Panc1 (cell line): Measurements from ENCODE around the gene TIRAP. TPM values are rescaled to one million over a fixed set of nuclear protein-coding genes. Genes with fewer than 3 reads are reported as not detected.

Experiments used
- ATAC-seq: fragments of 200-7000 bp; cut with Tn5 transposase; 2 replicates; pipeline ENCODE4 v1.9.1; 2020; ENCODE audit warnings: mild to moderate bottlenecking, moderate library complexity
- BruUV-seq: library from RNA; stranded (reverse); fragments of 400-500 nt; replicated peaks from 2 replicates; lab custom pipeline; 2021; lab: Mats Ljungman, UMichigan
- CTCF ChIA-PET: fragments of 300-600 bp; sonication (Branson Sonifier 250); formaldehyde crosslinking; loops from one replicate; lab custom pipeline; 2022; ENCODE audit warnings: antibody characterized with exemption; lab: Charles Lee
- POLR2A ChIA-PET: fragments of 300-600 bp; sonication (Branson Sonifier 250); formaldehyde crosslinking; loops from one replicate; lab custom pipeline; 2022; ENCODE audit warnings: antibody characterized with exemption; lab: Charles Lee
- DNase-seq: peaks from one replicate; pipeline ENCODE4 v3.0.0-alpha.2; 2010; ENCODE audit warnings: low read depth, low spot score
- H3K27ac ChIP-seq: 2 replicates; pipeline ENCODE4 v1.5.1; 2011; ENCODE audit warnings: mild to moderate bottlenecking, low read length, inconsistent platforms
- H3K27me3 ChIP-seq: fragments of 200-500 bp; sonication (Bioruptor generic); 2 replicates; pipeline ENCODE4 v1.6.0; 2014; ENCODE audit warnings: low read length, inconsistent platforms; ENCODE audit not compliant: control insufficient read depth, insufficient read depth
- H3K36me3 ChIP-seq: fragments of 200-500 bp; sonication (Bioruptor generic); 2 replicates; pipeline ENCODE4 v1.5.1; 2014; ENCODE audit warnings: inconsistent platforms, mild to moderate bottlenecking, low read length, moderate library complexity; ENCODE audit not compliant: control insufficient read depth, insufficient read depth
- H3K4me1 ChIP-seq: 2 replicates; pipeline ENCODE4 v1.5.1; 2011; ENCODE audit warnings: inconsistent platforms, mild to moderate bottlenecking, low read length, moderate library complexity; ENCODE audit not compliant: control insufficient read depth, insufficient read depth
- H3K4me3 ChIP-seq, 2 experiments: 2 replicates each; pipeline ENCODE4 v1.5.1; 2011 to 2012; ENCODE audit warnings: low read depth in 2 of 2, low read length in 2 of 2, mild to moderate bottlenecking in 2 of 2, inconsistent platforms in 1 of 2, moderate library complexity in 1 of 2
- H3K9me3 ChIP-seq: fragments of 200-500 bp; sonication (Bioruptor generic); 2 replicates; pipeline ENCODE4 v1.5.1; 2014; ENCODE audit warnings: low read depth, mild to moderate bottlenecking, inconsistent platforms, low read length, moderate library complexity; ENCODE audit not compliant: control insufficient read depth, insufficient read depth
- POLR2AphosphoS5 ChIP-seq: IDR thresholded peaks from 2 replicates; pipeline ENCODE4 v1.6.1; 2012; ENCODE audit warnings: mild to moderate bottlenecking, low read depth, low read length, moderate library complexity
- SIN3A ChIP-seq: IDR thresholded peaks from 2 replicates; pipeline ENCODE4 v1.6.1; 2012; ENCODE audit warnings: low read depth, mild to moderate bottlenecking, low read length, moderate library complexity, borderline replicate concordance; ENCODE audit not compliant: insufficient read depth
- TCF7L2 ChIP-seq: IDR thresholded peaks from 2 replicates; pipeline ENCODE4 v1.6.1; 2011; ENCODE audit warnings: mild to moderate bottlenecking, low read depth, low read length, inconsistent platforms
- in situ Hi-C: cut with HindIII; loops from 2 replicates; pipeline ENCODE4 v1.10.0; 2016; ENCODE audit warnings: low sequenced_read_pairs, low pct_unique_long_range_greater_than_20kb
- intact Hi-C: fragments of 100-400 bp; cut with micrococcal nuclease; formaldehyde crosslinking; loops from one replicate; pipeline ENCODE4 v1.10.0; 2022; ENCODE audit not compliant: unreplicated experiment
- total RNA-seq: library from RNA; stranded (reverse); gene quantifications from one replicate; pipeline ENCODE4 v1.2.1, GENCODE V29; 2021; ENCODE audit not compliant: unreplicated experiment
- TF ChIP-seq, protein P1 (sequence below), 2 experiments: IDR thresholded peaks; 2 replicates each; pipeline ENCODE4 v1.6.1; 2011 to 2012; ENCODE audit warnings: low read depth in 2 of 2, control low read depth in 1 of 2, low read length in 1 of 2, mild to moderate bottlenecking in 1 of 2, moderate library complexity in 1 of 2; ENCODE audit not compliant: insufficient read depth in 1 of 2
- TF ChIP-seq, protein P2 (sequence below): fragments of 450-650 bp; IDR thresholded peaks from 2 replicates; pipeline ENCODE4 v1.5.1; 2017; ENCODE audit warnings: mild to moderate bottlenecking

The TIRAP gene
- total RNA-seq, 1 experiment from 2014 or later, result 19.3 TPM

DNA sequence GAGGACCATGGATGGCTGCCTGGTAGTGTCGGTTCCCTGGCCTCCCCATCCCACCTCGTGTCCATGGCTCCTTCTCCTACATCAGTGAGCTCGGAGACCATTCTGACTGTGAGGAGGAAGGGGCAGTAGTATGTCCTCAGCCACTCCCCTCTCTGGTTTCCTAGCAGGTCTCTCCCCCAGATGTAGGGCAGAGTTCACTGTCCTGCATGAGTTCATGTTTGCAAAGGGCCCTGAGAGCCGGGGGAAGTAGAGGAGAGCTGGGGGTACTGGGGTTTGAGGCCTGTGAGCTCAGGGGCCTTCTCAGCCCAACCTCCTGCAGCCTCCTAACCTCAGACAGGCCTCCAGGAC, 54.2 kb downstream of the TIRAP start:
- Histone ChIP-seq H3K36me3 (peaks cover 3% of the 10 kb centered on the region; the same call in 1 of the 2 replicates), H3K27me3 (no peaks in the 10 kb centered on the region), H3K27ac (no peak overlapping the region), H3K4me1 (peaks cover 6% of the 10 kb centered on the region), H3K9me3 (no peaks in the 10 kb centered on the region), H3K4me3 (no peak overlapping the region)
- TF ChIP-seq SIN3A, result no peak
- TF ChIP-seq TCF7L2, result no peak
- TF ChIP-seq, protein P1, sequence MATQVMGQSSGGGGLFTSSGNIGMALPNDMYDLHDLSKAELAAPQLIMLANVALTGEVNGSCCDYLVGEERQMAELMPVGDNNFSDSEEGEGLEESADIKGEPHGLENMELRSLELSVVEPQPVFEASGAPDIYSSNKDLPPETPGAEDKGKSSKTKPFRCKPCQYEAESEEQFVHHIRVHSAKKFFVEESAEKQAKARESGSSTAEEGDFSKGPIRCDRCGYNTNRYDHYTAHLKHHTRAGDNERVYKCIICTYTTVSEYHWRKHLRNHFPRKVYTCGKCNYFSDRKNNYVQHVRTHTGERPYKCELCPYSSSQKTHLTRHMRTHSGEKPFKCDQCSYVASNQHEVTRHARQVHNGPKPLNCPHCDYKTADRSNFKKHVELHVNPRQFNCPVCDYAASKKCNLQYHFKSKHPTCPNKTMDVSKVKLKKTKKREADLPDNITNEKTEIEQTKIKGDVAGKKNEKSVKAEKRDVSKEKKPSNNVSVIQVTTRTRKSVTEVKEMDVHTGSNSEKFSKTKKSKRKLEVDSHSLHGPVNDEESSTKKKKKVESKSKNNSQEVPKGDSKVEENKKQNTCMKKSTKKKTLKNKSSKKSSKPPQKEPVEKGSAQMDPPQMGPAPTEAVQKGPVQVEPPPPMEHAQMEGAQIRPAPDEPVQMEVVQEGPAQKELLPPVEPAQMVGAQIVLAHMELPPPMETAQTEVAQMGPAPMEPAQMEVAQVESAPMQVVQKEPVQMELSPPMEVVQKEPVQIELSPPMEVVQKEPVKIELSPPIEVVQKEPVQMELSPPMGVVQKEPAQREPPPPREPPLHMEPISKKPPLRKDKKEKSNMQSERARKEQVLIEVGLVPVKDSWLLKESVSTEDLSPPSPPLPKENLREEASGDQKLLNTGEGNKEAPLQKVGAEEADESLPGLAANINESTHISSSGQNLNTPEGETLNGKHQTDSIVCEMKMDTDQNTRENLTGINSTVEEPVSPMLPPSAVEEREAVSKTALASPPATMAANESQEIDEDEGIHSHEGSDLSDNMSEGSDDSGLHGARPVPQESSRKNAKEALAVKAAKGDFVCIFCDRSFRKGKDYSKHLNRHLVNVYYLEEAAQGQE (IDR thresholded peaks at IDR 0.05; ENCODE audit: insufficient read depth in 1 of 2, low read depth in 2 of 2, low read length in 1 of 2), result no peak
- no peak for TF ChIP-seq POLR2AphosphoS5
- TF ChIP-seq, protein P2, sequence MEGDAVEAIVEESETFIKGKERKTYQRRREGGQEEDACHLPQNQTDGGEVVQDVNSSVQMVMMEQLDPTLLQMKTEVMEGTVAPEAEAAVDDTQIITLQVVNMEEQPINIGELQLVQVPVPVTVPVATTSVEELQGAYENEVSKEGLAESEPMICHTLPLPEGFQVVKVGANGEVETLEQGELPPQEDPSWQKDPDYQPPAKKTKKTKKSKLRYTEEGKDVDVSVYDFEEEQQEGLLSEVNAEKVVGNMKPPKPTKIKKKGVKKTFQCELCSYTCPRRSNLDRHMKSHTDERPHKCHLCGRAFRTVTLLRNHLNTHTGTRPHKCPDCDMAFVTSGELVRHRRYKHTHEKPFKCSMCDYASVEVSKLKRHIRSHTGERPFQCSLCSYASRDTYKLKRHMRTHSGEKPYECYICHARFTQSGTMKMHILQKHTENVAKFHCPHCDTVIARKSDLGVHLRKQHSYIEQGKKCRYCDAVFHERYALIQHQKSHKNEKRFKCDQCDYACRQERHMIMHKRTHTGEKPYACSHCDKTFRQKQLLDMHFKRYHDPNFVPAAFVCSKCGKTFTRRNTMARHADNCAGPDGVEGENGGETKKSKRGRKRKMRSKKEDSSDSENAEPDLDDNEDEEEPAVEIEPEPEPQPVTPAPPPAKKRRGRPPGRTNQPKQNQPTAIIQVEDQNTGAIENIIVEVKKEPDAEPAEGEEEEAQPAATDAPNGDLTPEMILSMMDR, result no peak
- intact Hi-C loops (no loop called here), in situ Hi-C loops (no loop called here)
- ChIA-PET CTCF (no interaction called here), POLR2A (no interaction called here)
- no peak for ATAC-seq
- no peak for DNase-seq
- no TSS peak for BruUV-seq

DNA sequence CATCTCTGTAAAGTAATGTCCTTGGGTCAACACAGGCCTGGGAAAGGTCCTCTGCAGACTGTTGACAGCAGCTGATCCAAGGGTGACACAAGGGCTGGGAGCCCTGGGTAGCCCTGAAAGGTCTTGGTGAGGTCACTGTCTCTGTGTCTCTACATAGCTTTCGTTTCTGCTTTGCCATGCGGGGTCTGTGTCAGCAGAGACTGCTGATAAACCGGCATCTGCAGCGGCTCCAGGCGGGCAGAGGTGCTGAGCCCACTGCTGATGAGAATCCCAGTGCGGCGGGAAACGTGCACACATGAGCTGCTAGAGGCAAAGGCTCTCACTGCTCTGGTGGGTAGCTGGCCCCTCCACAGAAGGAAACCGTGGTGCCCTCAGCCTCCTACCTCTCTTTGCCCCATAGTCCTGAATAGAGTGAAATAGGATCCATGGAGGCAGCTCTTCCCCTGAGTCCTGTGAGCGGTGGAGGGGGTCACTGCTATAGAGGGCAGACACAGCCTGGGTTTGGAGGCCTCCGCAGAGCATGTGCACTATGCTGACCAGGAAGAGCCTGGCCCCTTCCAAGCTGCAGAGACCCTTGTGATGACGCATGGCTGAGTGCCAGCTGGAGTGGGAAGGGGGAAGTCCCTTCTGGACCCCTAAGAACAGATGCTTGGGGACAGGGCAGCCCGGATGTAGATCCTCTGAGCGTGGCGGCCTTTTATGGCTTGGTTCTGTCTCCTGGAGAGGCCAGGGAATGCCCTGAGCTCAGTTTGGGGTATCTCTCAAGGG, 54.8 kb downstream of the TIRAP start:
- Histone ChIP-seq H3K4me3 (no peak overlapping the region), H3K36me3 (peaks cover 3% of the 10 kb centered on the region; the same call in 1 of the 2 replicates), H3K27ac (no peak overlapping the region), H3K27me3 (no peaks in the 10 kb centered on the region), H3K4me1 (peaks cover 6% of the 10 kb centered on the region), H3K9me3 (no peaks in the 10 kb centered on the region)
- intact Hi-C loops (no loop called here), in situ Hi-C loops (no loop called here)
- no peak for ATAC-seq
- no TSS peak for BruUV-seq
- DNase-seq, result no peak
- TF ChIP-seq, protein P1 (IDR thresholded peaks at IDR 0.05; ENCODE audit: insufficient read depth in 1 of 2, low read depth in 2 of 2, low read length in 1 of 2), result no peak
- no peak for TF ChIP-seq TCF7L2
- ChIA-PET CTCF (no interaction called here), POLR2A (no interaction called here)
